Mesenchymal stem cell (in vitro differentiated cells and primary cell): ENCODE measurements around the gene INTS3.
A peak's percentile ranks its signal among the peaks of the same experiment; 100 is the strongest.

Experiments
- DNase-seq: peaks from one replicate; pipeline ENCODE4 v3.0.0-alpha.2; 2013
- H2AFZ ChIP-seq: one replicate; pipeline ENCODE4 v1.6.1; 2013; ENCODE audit warnings: low read depth, mild to moderate bottlenecking, control low read depth, inconsistent platforms, low read length, moderate library complexity
- H2AK5ac ChIP-seq: 2 replicates; pipeline ENCODE4 v1.6.1; 2013; ENCODE audit warnings: low read length, moderate library complexity, mild to moderate bottlenecking, inconsistent platforms; ENCODE audit not compliant: severe bottlenecking
- H2BK120ac ChIP-seq: one replicate; pipeline ENCODE4 v1.6.1; 2013; ENCODE audit warnings: low read depth, mild to moderate bottlenecking, inconsistent platforms, low read length, moderate library complexity
- H2BK12ac ChIP-seq, 2 experiments: one replicate each; pipeline ENCODE4 v1.6.1; 2013; ENCODE audit warnings: inconsistent platforms in 2 of 2, low read length in 2 of 2, mild to moderate bottlenecking in 2 of 2, moderate library complexity in 2 of 2, control low read depth in 1 of 2
- H2BK15ac ChIP-seq: one replicate; pipeline ENCODE4 v1.6.1; 2013; ENCODE audit warnings: mild to moderate bottlenecking, low read depth, inconsistent platforms; ENCODE audit not compliant: poor library complexity, severe bottlenecking
- H2BK5ac ChIP-seq: 2 replicates; pipeline ENCODE4 v1.6.1; 2013; ENCODE audit warnings: low read depth, mild to moderate bottlenecking, low read length, control low read depth, inconsistent platforms; ENCODE audit not compliant: poor library complexity, severe bottlenecking
- H3K14ac ChIP-seq, 2 experiments: one replicate each; pipeline ENCODE4 v1.6.1; 2013; ENCODE audit warnings: inconsistent platforms in 2 of 2, low read length in 2 of 2, control low read depth in 1 of 2, mild to moderate bottlenecking in 1 of 2, moderate library complexity in 1 of 2
- H3K18ac ChIP-seq, 2 experiments: one replicate each; pipeline ENCODE4 v1.6.1; 2013; ENCODE audit warnings: inconsistent platforms in 2 of 2, low read length in 2 of 2, control low read depth in 1 of 2, low read depth in 1 of 2, mild to moderate bottlenecking in 1 of 2
- H3K23ac ChIP-seq, 2 experiments: one replicate each; pipeline ENCODE4 v1.6.1; 2013; ENCODE audit warnings: inconsistent platforms in 2 of 2, low read length in 2 of 2, mild to moderate bottlenecking in 2 of 2, moderate library complexity in 2 of 2, control low read depth in 1 of 2
- H3K27ac ChIP-seq: 2 replicates; pipeline ENCODE4 v1.5.1; 2013; ENCODE audit warnings: mild to moderate bottlenecking, moderate library complexity, low read length, control low read depth, inconsistent platforms; ENCODE audit not compliant: poor library complexity, severe bottlenecking
- H3K27me3 ChIP-seq, 2 experiments: 2 replicates each; pipeline versions ENCODE4 v1.6.1 to v1.7.0; 2013; ENCODE audit warnings: low read length in 2 of 2, mild to moderate bottlenecking in 2 of 2, moderate library complexity in 2 of 2, control low read depth in 1 of 2, inconsistent platforms in 1 of 2; ENCODE audit not compliant: control insufficient read depth in 1 of 2, insufficient read depth in 1 of 2
- H3K36me3 ChIP-seq, 2 experiments: 2 replicates each; pipeline versions ENCODE4 v1.6.1 to v1.7.0; 2013; ENCODE audit warnings: low read length in 2 of 2, control low read depth in 1 of 2, inconsistent platforms in 1 of 2, low read depth in 1 of 2, mild to moderate bottlenecking in 1 of 2; ENCODE audit not compliant: insufficient read depth in 2 of 2, control insufficient read depth in 1 of 2
- H3K4ac ChIP-seq, 2 experiments: one replicate each; pipeline ENCODE4 v1.6.1; 2013; ENCODE audit warnings: inconsistent platforms in 2 of 2, low read length in 2 of 2, mild to moderate bottlenecking in 2 of 2, moderate library complexity in 2 of 2, control low read depth in 1 of 2, low read depth in 1 of 2
- H3K4me1 ChIP-seq: 2 replicates; pipeline ENCODE4 v1.6.1; 2013; ENCODE audit warnings: low read depth, low read length, control low read depth; ENCODE audit not compliant: control insufficient read depth, insufficient read depth
- H3K4me2 ChIP-seq: 2 replicates; pipeline ENCODE4 v1.6.1; 2013; ENCODE audit warnings: low read length, mild to moderate bottlenecking, inconsistent platforms; ENCODE audit not compliant: poor library complexity, severe bottlenecking
- H3K4me3 ChIP-seq, 2 experiments: 2 replicates each; pipeline versions ENCODE4 v1.5.1 to v1.7.0; 2013; ENCODE audit warnings: low read length in 2 of 2, mild to moderate bottlenecking in 2 of 2, control low read depth in 1 of 2, low read depth in 1 of 2; ENCODE audit not compliant: insufficient read depth in 1 of 2
- H3K79me1 ChIP-seq: replicated peaks from 2 replicates; pipeline ENCODE4 v1.6.1; 2013; ENCODE audit warnings: mild to moderate bottlenecking, control low read depth, low read length, inconsistent platforms; ENCODE audit not compliant: poor library complexity, severe bottlenecking
- H3K9ac ChIP-seq: 2 replicates; pipeline ENCODE4 v1.7.0; 2013; ENCODE audit warnings: mild to moderate bottlenecking, low read length, moderate library complexity
- H3K9me3 ChIP-seq: 2 replicates; pipeline ENCODE4 v1.7.0; 2013; ENCODE audit warnings: mild to moderate bottlenecking, low read length; ENCODE audit not compliant: control insufficient read depth
- H4K8ac ChIP-seq: one replicate; pipeline ENCODE4 v1.6.1; 2013; ENCODE audit warnings: inconsistent platforms, mild to moderate bottlenecking, low read length, moderate library complexity
- H4K91ac ChIP-seq: one replicate; pipeline ENCODE4 v1.6.1; 2013; ENCODE audit warnings: mild to moderate bottlenecking, low read length, inconsistent platforms
- WGBS: methylation state at CpG from one replicate; pipeline ENCODE4 v1.1.7; 2013; ENCODE audit warnings: mixed read lengths; 5-methylcytosine and 5-hydroxymethylcytosine counted together

Gene INTS3

GRCh38 chr1:153693466-153693865, 34.4 kb upstream of the INTS3 start:
- no peak overlapping the region for H4K91ac ChIP-seq
- no peak overlapping the region for H2AFZ ChIP-seq

GRCh38 chr1:153696741-153697140, 31.1 kb upstream of the INTS3 start:
- H4K8ac ChIP-seq, result no peak overlapping the region
- H3K27ac ChIP-seq, result no peak overlapping the region
- H2BK120ac ChIP-seq, result no peak overlapping the region
- H3K4me3 ChIP-seq, result no peak overlapping the region
- H2BK12ac ChIP-seq, result no peak overlapping the region
- no peak for DNase-seq
- no peaks in the 10 kb centered on the region for H3K79me1 ChIP-seq
- no peak overlapping the region for H2BK5ac ChIP-seq
- H3K9me3 ChIP-seq, result no peaks in the 10 kb centered on the region
- no peak overlapping the region for H4K91ac ChIP-seq
- no peak overlapping the region for H2AK5ac ChIP-seq
- H3K36me3 ChIP-seq, result no peaks in the 10 kb centered on the region
- H3K23ac ChIP-seq, result no peak overlapping the region
- H2AFZ ChIP-seq, result no peak overlapping the region
- H3K4me2 ChIP-seq, result no peak overlapping the region
- H3K14ac ChIP-seq, result no peak overlapping the region
- no peak overlapping the region for H3K4ac ChIP-seq
- 75% methylated on average over 4 of the region's 8 CpGs for WGBS
- H3K4me1 ChIP-seq, result peaks cover 16% of the 10 kb centered on the region
- no peaks in the 10 kb centered on the region for H3K27me3 ChIP-seq
- peak overlapping the region; percentile 70 for H3K9ac ChIP-seq
- no peak overlapping the region for H2BK15ac ChIP-seq
- peak overlapping the region in 1 of 2 experiments; percentile 64 for H3K18ac ChIP-seq

More at GRCh38 chr1:153693466-153693865, 34.4 kb upstream of the INTS3 start:
- no peak overlapping the region for H2BK120ac ChIP-seq
- no peak overlapping the region for H3K4ac ChIP-seq
- H3K27me3 ChIP-seq, result no peaks in the 10 kb centered on the region
- DNase-seq, result no peak
- H3K79me1 ChIP-seq, result no peaks in the 10 kb centered on the region
- no peaks in the 10 kb centered on the region for H3K9me3 ChIP-seq
- no peak overlapping the region for H4K8ac ChIP-seq
- no peak overlapping the region for H2BK12ac ChIP-seq
- H2BK15ac ChIP-seq, result no peak overlapping the region
- peaks cover 0 to 14% of the 10 kb centered on the region in 2 experiments for H3K36me3 ChIP-seq
- H3K4me2 ChIP-seq, result no peak overlapping the region
- no peak overlapping the region for H3K18ac ChIP-seq
- no peak overlapping the region for H3K9ac ChIP-seq
- H2BK5ac ChIP-seq, result no peak overlapping the region
- H3K4me3 ChIP-seq, result no peak overlapping the region
- no peak overlapping the region for H2AK5ac ChIP-seq
- H3K4me1 ChIP-seq, result peaks cover 16% of the 10 kb centered on the region
- 100% methylated on average over 3 of the region's 4 CpGs for WGBS
- H3K23ac ChIP-seq, result no peak overlapping the region
- no peak overlapping the region for H3K27ac ChIP-seq
- H3K14ac ChIP-seq, result no peak overlapping the region

DNA sequence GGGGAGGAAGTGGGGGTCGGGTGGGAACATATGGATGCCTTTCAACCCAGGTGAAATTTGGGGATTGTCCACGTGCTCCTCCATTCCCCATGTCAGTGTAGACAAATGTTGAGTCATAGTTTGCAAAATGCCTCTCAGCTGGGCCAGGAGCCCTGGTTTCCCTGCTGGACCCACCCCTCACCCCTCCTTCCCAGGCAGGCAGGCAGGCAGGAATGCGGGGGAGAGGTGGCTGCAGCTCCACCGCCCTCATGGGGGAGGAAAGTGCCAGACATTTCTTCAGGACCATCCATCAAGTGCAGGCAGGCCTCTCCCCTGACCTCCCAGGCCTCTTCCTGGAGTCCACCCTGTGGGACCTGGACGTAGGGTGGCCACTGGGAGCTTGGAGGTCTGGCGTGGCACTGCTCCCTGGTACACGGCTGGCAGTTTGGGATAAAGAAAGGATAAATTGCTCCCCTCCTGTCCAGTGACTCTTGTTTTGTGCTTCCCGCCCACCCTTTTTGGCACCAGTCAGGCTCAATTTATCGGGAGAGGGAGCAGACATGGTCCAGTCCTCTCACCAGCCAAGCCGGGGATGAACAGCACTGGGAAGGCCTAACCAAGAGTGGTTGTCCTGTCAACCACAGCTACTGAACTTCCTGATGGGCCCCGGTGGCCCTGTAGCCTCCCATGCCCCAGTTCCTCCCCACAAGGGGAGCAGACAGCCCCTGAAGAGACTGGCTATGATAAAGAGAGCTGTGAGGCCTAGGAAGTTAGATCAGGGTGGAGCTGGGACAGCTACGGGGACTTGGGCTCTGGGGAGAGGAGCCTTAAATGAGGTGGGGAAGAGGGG, 30.4 kb upstream of the INTS3 start:
- no peak overlapping the region for H2BK5ac ChIP-seq
- 64% methylated on average over 11 of the region's 12 CpGs for WGBS
- peak overlapping the region; percentile 70 for H3K9ac ChIP-seq
- H3K9me3 ChIP-seq, result no peaks in the 10 kb centered on the region
- H2BK120ac ChIP-seq, result no peak overlapping the region
- peak overlapping the region; percentile 17 to 35 for H3K4ac ChIP-seq
- peaks cover 16% of the 10 kb centered on the region for H3K4me1 ChIP-seq
- no peak overlapping the region for H3K27ac ChIP-seq
- no peak for DNase-seq
- H2AK5ac ChIP-seq, result no peak overlapping the region
- H4K8ac ChIP-seq, result peak overlapping the region; percentile 96
- peak overlapping the region in 1 of 2 experiments; percentile 7 for H3K14ac ChIP-seq
- H3K23ac ChIP-seq, result peak overlapping the region in 1 of 2 experiments; percentile 14
- peak overlapping the region; percentile 60 for H2BK15ac ChIP-seq
- peak overlapping the region; percentile 66 for H4K91ac ChIP-seq
- no peaks in the 10 kb centered on the region for H3K27me3 ChIP-seq
- no peaks in the 10 kb centered on the region for H3K79me1 ChIP-seq
- H3K4me2 ChIP-seq, result no peak overlapping the region
- H3K36me3 ChIP-seq, result no peaks in the 10 kb centered on the region
- no peak overlapping the region for H3K4me3 ChIP-seq
- peak overlapping the region in 1 of 2 experiments; percentile 23 for H2BK12ac ChIP-seq
- H2AFZ ChIP-seq, result peak overlapping the region; percentile 93
- H3K18ac ChIP-seq, result peak overlapping the region; percentile 53 to 64

DNA sequence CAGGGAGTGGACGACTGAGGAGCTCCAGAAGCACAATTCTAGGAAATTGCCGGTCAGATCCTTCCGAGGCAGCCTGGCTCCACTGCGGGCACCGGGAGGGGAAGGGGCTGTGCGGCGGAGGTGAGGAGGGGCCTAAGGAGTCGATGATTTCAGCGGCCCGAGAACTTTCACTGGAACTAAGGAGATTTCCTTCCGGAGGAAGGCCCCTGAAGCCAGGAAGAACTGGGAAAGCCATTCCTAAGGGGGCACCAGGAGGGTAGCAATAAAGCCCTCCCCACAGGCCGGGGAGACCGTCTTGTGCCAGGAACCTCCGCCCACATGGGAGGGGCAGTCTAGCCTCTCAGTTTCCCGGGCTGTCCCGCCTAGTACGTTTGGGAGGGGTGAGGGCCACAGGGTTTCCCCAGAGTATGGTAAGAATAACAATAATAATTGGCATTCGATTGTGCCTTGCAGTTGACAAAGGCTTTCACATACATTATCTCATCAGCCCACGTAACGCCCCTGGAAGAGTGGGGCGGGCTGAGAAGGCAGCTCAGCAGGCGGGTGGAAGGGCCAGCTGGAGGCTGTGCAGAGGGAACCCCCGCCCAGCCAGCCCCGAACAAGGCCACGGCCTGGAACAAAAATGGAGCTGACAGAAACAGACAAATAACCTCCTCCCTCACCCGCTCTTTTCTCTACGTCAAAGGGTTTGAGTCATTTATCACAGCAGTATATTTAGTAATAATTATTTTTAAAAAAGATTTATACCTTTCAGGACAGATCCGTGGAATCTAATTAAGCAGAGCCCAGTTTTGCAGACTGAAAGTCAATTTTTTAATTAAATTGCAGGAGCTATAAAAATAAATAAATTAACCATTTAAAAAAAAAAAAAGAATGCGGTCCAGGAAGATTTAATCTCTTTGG, 29.6 kb upstream of the INTS3 start:
- Histone ChIP-seq H3K27ac (no peak overlapping the region), H2BK15ac (no peak overlapping the region), H3K18ac (peak overlapping the region in 1 of 2 experiments; percentile 52), H3K27me3 (no peaks in the 10 kb centered on the region), H2BK120ac (no peak overlapping the region), H2AFZ (peak overlapping the region; percentile 93), H4K91ac (no peak overlapping the region), H4K8ac (peak overlapping the region; percentile 96), H3K4me3 (no peak overlapping the region), H3K79me1 (no peaks in the 10 kb centered on the region), H3K23ac (peak overlapping the region in 1 of 2 experiments; percentile 14), H2AK5ac (no peak overlapping the region), H2BK5ac (no peak overlapping the region), H3K14ac (peak overlapping the region in 1 of 2 experiments; percentile 70), H2BK12ac (peak overlapping the region in 1 of 2 experiments; percentile 31), H3K9ac (peak overlapping the region; percentile 70), H3K4me1 (peaks cover 16% of the 10 kb centered on the region), H3K4me2 (no peak overlapping the region), H3K36me3 (no peaks in the 10 kb centered on the region), H3K4ac (peak overlapping the region in 1 of 2 experiments; percentile 17), H3K9me3 (no peaks in the 10 kb centered on the region)
- WGBS, result 49% methylated on average over 20 of the region's 29 CpGs
- no peak for DNase-seq
